Measurements from ENCODE around the gene VPS4A. TPM values are rescaled to one million over a fixed set of nuclear protein-coding genes. Genes with fewer than 3 reads are reported as not detected.
"Not testable (repeated sequence)": the region's sequence is repeated elsewhere in the genome, so short reads cannot be mapped to it uniquely, and the experiment has no call there.

The VPS4A gene
- total RNA-seq, 8 experiments from 2014 or later, result 28.3 to 51.8 (median 42.8) TPM

DNA sequence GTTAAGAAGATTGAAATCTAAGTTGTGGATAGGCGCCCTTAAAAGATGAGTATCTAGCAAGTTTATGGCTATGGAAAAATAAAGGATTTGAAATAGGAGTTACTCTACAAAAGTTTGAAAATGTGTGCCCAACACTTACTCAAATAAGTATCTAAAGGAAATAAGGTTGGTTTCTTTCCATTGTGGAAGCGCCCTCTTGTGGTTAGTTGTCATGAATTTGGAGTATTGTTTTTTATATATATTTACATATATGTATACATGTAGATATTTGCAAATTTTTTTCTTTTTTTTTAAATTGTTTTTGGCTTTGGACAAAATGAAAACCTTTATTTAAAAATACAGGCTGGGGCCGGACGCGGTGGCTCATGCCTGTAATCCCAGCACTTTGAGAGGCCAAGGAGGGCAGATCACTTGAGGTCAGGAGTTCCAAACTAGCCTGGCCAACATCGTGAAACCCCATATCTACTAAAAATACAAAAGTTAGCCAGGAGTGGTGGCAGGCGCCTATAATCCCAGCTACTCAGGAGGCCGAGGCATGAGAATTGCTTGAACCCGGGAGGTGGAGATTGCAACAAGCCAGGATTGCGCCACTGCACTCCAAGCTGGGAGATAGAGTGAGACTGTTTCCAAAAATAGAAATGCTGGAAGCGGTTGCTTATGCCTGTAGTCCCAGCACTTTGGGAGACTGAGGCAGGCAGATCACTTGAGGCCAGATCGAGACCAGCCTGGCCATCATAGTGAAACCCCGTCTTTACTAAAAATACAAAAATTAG, 24.0 kb upstream of the VPS4A start:
- in situ Hi-C loops (cut with MboI; ENCODE audit: low pct_unique_long_range_greater_than_20kb in 2 of 9, low sequenced_read_pairs in 9 of 9, unreplicated experiment in 9 of 9), result loop anchor here in 5 of 9 experiments (25.0 kb wide), 2 partner anchors 100 to 125 kb away; partner anchors contain the start of gene SNTB2 (in 1 of the 5)
- no peak overlapping the region for H3K4me3 ChIP-seq
- no peaks in the 10 kb centered on the region for H3K4me1 ChIP-seq (replicated peaks in 1 of 2)
- peak in 3 of 8 experiments; percentile 68 to 83 (median 78) for ATAC-seq (replicated peaks in 6 of 8)
- no peak overlapping the region for H3K27ac ChIP-seq
- 5 to 96% (median 65%) methylated on average over 1 to 10 of the region's 13 CpGs for WGBS, 10 experiments

DNA sequence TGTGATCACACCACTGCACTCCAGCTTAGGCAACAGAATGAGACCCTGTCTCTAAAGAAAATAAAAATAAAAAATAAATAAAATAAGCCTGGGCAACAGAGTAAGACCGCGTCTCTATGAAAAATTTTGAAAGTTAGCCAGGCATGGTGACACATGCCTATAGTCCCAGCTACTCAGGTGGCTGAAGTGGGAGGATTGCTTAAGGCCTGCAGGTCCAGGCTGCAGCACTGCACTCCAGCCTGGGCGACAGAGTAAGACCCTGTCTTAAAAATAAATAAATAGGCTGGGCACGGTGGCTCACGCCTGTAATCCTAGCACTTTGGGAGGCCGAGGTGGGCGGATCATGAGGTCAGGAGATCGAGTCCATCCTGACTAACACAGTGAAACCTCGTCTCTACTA, 19.5 kb upstream of the VPS4A start:
- WGBS, 10 experiments, result 20 to 100% (median 97%) methylated on average over 1 to 6 of the region's 9 CpGs; no CpG with 5 or more reads in 3 of the 10 experiments
- H3K4me3 ChIP-seq; H3K4me1 ChIP-seq (replicated peaks in 1 of 2); H3K27ac ChIP-seq; ATAC-seq (replicated peaks in 6 of 8): not testable (repeated sequence)
- in situ Hi-C loops (cut with MboI; ENCODE audit: low pct_unique_long_range_greater_than_20kb in 2 of 9, low sequenced_read_pairs in 9 of 9, unreplicated experiment in 9 of 9), result loop anchor here in 5 of 9 experiments (25.0 kb wide), 2 partner anchors 104 to 129 kb away; partner anchors contain the start of gene SNTB2 (in 1 of the 5)

DNA sequence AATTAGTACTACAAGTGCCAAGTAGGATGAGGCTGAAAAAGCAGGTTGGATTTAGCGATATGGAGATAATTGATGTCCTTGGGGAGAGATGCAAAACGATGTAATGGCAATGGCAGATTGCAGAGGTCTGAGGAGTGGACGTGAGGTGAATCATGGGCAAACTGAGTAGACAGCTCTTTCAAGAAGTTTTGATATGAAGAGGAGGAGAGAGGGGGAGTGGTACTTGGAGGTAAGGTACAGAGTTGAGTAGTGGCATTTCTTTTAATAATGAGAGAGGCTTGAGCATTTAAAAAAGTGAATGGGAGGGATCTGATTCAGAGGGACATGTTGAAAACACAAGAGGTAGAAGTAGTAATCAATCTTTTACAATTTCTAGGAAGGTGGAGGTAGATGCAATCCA, 17.7 kb upstream of the VPS4A start:
- WGBS, 10 experiments, result 20 to 86% (median 79%) methylated on average over 1 to 3 of the region's 3 CpGs
- in situ Hi-C loops (cut with MboI; ENCODE audit: low pct_unique_long_range_greater_than_20kb in 2 of 9, low sequenced_read_pairs in 9 of 9, unreplicated experiment in 9 of 9), result loop anchor here in 5 of 9 experiments (25.0 kb wide), 2 partner anchors 106 to 131 kb away; partner anchors contain the start of gene SNTB2 (in 1 of the 5)
- no peak overlapping the region for H3K27ac ChIP-seq
- H3K4me1 ChIP-seq (replicated peaks in 1 of 2), result no peaks in the 10 kb centered on the region
- H3K4me3 ChIP-seq, result no peak overlapping the region
- no peak for ATAC-seq (replicated peaks in 6 of 8)

DNA sequence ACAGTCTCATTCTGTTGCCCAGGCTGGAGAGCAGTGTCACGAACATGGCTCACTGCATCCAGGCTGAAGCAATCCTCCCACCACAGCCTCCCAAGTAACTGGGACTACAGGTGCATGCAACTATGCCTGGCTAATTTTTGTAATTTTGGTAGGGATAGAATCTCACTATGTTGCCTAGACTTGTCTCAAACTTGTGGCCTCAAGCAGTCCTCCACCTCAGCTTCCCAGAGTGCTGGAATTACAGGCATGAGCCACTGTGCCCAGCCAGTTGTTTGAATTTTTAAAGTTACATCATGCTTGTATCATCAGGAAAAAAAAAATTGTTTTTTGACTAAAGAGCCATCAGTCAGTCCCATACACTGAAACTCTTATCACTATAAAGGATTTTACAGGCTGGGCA, 17.1 kb upstream of the VPS4A start:
- 83 to 100% (median 100%) methylated on average over 1 of the region's 1 CpG; no CpG with 5 or more reads in 5 of the 10 experiments for WGBS, 10 experiments
- Histone ChIP-seq H3K4me3 (no peak overlapping the region), H3K4me1 (replicated peaks in 1 of 2) (no peaks in the 10 kb centered on the region), H3K27ac (no peak overlapping the region)
- in situ Hi-C loops (cut with MboI; ENCODE audit: low pct_unique_long_range_greater_than_20kb in 2 of 9, low sequenced_read_pairs in 9 of 9, unreplicated experiment in 9 of 9), result loop anchor here in 5 of 9 experiments (25.0 kb wide), 2 partner anchors 107 to 132 kb away; partner anchors contain the start of gene SNTB2 (in 1 of the 5)
- no peak for ATAC-seq (replicated peaks in 6 of 8)

DNA sequence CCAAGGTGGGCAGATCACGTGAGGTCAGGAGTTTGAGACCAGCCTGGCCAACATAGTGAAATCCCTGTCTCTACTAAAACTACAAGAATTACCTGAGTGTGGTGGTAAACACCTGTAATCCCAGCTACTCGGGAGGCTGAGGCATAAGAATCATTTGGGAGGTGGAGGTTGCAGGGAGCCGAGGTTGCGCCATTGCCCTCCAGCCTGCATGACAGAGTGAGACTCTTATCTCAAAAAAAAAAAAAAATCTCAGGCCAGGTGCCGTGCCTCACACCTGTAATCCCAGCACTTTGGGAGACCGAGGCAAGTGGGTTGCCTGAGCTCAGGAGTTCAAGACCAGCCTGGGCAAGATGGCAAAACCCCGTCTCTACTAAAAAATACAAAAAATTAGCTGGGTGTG, 14.4 kb upstream of the VPS4A start:
- H3K4me1 ChIP-seq (replicated peaks in 1 of 2); H3K27ac ChIP-seq; H3K4me3 ChIP-seq; ATAC-seq (replicated peaks in 6 of 8): not testable (repeated sequence)
- 95 to 100% (median 100%) methylated on average over 1 to 5 of the region's 7 CpGs; no CpG with 5 or more reads in 3 of the 10 experiments for WGBS, 10 experiments
- in situ Hi-C loops (cut with MboI; ENCODE audit: low pct_unique_long_range_greater_than_20kb in 2 of 9, low sequenced_read_pairs in 9 of 9, unreplicated experiment in 9 of 9), result loop anchor here in 5 of 9 experiments (25.0 kb wide), 2 partner anchors 109 to 134 kb away; partner anchors contain the start of gene SNTB2 (in 1 of the 5)

DNA sequence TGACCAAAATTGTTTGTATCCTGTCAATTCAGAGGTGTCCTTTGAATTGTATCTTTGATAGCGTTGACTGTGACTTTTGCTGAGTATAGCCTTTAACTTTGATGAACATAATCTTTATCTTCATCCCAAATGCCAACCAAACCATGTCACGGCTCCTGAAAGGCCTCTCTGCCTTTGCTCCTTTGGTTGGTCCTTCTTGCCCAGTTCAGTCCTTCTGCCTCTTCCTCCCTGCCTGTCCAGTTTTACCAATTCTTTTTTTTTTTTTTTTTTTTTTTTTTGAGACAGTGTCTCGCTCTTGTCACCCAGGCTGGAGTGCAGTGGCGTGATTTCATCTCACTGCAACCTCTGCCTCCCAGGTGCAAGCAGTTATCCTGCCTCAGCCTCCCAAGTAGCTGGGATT, 12.9 kb upstream of the VPS4A start:
- in situ Hi-C loops (cut with MboI; ENCODE audit: low pct_unique_long_range_greater_than_20kb in 2 of 9, low sequenced_read_pairs in 9 of 9, unreplicated experiment in 9 of 9), result loop anchor here in 5 of 9 experiments (25.0 kb wide), 2 partner anchors 111 to 136 kb away; partner anchors contain the start of gene SNTB2 (in 1 of the 5)
- no peak overlapping the region for H3K27ac ChIP-seq
- 94 to 100% (median 100%) methylated on average over 1 to 4 of the region's 4 CpGs; no CpG with 5 or more reads in 1 of the 10 experiments for WGBS, 10 experiments
- H3K4me3 ChIP-seq, result no peak overlapping the region
- no peaks in the 10 kb centered on the region for H3K4me1 ChIP-seq (replicated peaks in 1 of 2)
- no peak for ATAC-seq (replicated peaks in 6 of 8)

DNA sequence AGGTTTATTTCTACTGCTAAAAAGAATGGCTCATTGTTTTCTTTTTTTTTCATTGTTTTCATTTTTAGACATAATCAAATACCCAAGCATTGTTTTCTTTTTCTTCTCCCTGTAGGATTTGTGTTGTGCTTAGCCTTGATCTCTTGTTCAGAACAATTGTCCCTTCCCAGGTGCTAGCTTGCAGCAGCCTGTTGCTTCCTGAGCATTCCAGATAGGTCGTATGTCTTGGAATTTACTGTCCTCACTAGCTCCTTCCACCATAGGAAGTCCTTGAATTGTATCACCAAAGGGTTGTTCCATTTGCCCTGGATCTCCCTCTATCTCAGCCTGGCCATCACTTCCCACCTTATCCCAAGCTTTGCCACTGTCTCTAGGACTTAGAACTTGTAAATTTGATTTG, 10.0 kb upstream of the VPS4A start:
- Histone ChIP-seq H3K4me3 (no peak overlapping the region), H3K4me1 (replicated peaks in 1 of 2) (no peaks in the 10 kb centered on the region), H3K27ac (no peak overlapping the region)
- in situ Hi-C loops (cut with MboI; ENCODE audit: low pct_unique_long_range_greater_than_20kb in 2 of 9, low sequenced_read_pairs in 9 of 9, unreplicated experiment in 9 of 9), result no loop called here
- 58 to 100% (median 89%) methylated on average over 1 of the region's 1 CpG; no CpG with 5 or more reads in 2 of the 10 experiments for WGBS, 10 experiments
- no peak for ATAC-seq (replicated peaks in 6 of 8)

DNA sequence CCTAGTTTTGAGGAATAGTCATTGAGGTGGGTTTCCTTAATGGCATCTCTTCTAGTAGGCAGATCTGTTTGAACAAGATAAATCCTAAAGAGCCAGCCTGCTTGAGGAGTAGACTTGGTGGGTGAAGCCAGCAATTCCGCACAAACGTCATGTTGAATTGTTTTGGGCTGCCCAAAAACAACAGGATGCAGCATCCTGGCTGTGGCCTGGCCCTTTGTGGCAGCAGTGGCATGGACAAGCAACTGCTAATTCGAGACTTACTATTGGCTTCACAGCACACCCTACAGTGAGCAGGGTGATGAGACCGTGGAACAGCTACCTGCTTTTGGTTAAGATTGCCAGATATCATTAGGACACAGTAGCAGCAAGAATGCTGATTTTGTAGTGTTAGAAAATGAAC, 9.3 kb upstream of the VPS4A start:
- no peak for ATAC-seq (replicated peaks in 6 of 8)

DNA sequence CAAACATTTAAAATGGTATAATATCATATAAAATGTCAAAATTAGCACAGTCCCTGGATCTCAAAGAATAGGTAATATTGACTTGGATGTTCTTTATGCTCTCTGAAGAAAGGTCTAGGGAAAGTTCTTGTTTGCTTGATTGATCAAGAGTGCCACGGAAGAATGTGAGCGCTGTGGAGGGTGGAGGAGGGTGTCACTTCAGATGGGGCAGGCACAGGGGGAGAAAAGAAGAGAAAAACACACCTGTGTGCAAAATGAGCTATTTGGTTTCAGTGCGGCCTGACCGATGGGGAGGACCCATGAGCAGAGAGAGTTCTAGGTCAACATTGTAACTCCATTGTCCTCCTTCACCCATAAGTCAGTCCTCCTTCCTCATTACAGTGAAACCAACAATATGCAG, 8.8 kb upstream of the VPS4A start:
- Histone ChIP-seq H3K4me1 (replicated peaks in 1 of 2) (no peaks in the 10 kb centered on the region), H3K27ac (no peak overlapping the region), H3K4me3 (no peak overlapping the region)
- in situ Hi-C loops (cut with MboI; ENCODE audit: low pct_unique_long_range_greater_than_20kb in 2 of 9, low sequenced_read_pairs in 9 of 9, unreplicated experiment in 9 of 9), result no loop called here
- WGBS, 10 experiments, result 90 to 100% (median 100%) methylated on average over 1 to 4 of the region's 4 CpGs; no CpG with 5 or more reads in 1 of the 10 experiments
- no peak for ATAC-seq (replicated peaks in 6 of 8)

More for the DNA sequence above, 9.3 kb upstream of the VPS4A start:
- in situ Hi-C loops (cut with MboI; ENCODE audit: low pct_unique_long_range_greater_than_20kb in 2 of 9, low sequenced_read_pairs in 9 of 9, unreplicated experiment in 9 of 9), result no loop called here
- Histone ChIP-seq H3K4me1 (replicated peaks in 1 of 2) (no peaks in the 10 kb centered on the region), H3K27ac (no peak overlapping the region), H3K4me3 (no peak overlapping the region)
- 60 to 94% (median 90%) methylated on average over 1 to 4 of the region's 4 CpGs; no CpG with 5 or more reads in 2 of the 10 experiments for WGBS, 10 experiments

DNA sequence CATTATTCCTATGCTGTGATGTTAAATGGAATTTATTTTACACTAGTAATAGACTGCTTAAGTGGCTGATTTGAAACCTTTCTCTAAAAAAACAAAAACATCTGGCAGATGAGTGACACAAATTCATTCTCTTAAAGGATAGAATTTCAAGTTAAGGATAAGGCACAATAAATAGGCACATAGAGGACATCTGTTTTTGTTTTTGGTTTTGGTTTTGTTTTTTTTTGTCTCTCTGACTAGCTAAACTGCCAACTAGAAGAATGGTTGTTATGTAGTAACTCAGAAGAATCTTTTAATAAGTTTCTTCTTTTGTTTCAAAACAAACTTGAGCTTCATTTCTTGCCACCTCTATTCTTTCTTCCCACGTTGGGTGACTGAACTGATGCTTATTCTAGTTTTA, 5.1 kb upstream of the VPS4A start:
- Histone ChIP-seq H3K27ac (no peak overlapping the region), H3K4me3 (no peak overlapping the region), H3K4me1 (replicated peaks in 1 of 2) (no peaks in the 10 kb centered on the region)
- WGBS, 10 experiments, result 0 to 90% (median 43%) methylated on average over 1 of the region's 1 CpG; no CpG with 5 or more reads in 3 of the 10 experiments
- in situ Hi-C loops (cut with MboI; ENCODE audit: low pct_unique_long_range_greater_than_20kb in 2 of 9, low sequenced_read_pairs in 9 of 9, unreplicated experiment in 9 of 9), result no loop called here
- no peak for ATAC-seq (replicated peaks in 6 of 8)

DNA sequence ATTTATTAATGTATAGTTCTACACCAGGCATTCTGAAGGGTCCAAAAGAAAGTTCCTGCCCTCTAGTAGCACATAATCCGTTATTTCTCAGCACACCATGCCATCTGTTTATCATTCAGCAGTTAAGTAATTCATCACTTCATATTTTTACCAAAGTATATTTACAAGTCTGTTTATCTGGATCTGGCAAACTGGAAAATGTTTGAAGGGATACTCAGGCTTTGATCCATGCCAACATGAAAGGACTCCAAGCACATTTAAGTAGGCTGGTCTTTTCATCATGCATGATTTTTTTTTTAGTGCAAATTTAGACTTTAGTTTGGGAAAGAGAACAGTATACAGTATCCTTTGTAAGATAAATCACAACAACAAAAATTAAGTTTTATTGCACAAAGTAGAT, 4.1 kb upstream of the VPS4A start:
- ATAC-seq (replicated peaks in 6 of 8), result no peak
- Histone ChIP-seq H3K4me3 (no peak overlapping the region), H3K27ac (no peak overlapping the region), H3K4me1 (replicated peaks in 1 of 2) (peaks cover under 1% of the 10 kb centered on the region in 2 donors)
- in situ Hi-C loops (cut with MboI; ENCODE audit: low pct_unique_long_range_greater_than_20kb in 2 of 9, low sequenced_read_pairs in 9 of 9, unreplicated experiment in 9 of 9), result no loop called here
- WGBS, 10 experiments, result 10 to 100% (median 100%) methylated on average over 1 of the region's 1 CpG; no CpG with 5 or more reads in 1 of the 10 experiments

DNA sequence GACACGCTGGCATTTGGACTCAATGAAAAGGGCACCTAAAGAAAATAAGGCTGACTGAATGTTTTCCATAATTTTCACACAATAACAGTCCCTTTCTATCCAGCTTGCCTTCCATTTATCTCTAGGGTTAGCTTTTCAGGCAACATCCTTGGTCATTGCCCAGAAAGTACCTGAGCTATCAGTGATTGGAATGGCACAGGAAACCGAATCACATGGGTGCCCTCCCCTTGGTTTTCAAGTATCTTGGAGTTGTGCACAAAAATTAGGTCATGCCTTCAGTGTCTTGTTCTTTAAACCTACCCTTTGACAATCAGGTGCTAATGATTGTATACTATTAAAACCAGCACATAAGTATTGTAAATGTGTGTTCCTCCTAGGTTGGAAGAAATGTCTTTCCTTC, 3.3 kb upstream of the VPS4A start:
- peaks cover 6% of the 10 kb centered on the region in 2 donors for H3K4me1 ChIP-seq (replicated peaks in 1 of 2)
- ATAC-seq (replicated peaks in 6 of 8), result no peak
- in situ Hi-C loops (cut with MboI; ENCODE audit: low pct_unique_long_range_greater_than_20kb in 2 of 9, low sequenced_read_pairs in 9 of 9, unreplicated experiment in 9 of 9), result no loop called here
- no peak overlapping the region for H3K4me3 ChIP-seq
- WGBS, 10 experiments, result 89 to 100% (median 100%) methylated on average over 1 to 2 of the region's 2 CpGs; no CpG with 5 or more reads in 1 of the 10 experiments
- no peak overlapping the region for H3K27ac ChIP-seq

DNA sequence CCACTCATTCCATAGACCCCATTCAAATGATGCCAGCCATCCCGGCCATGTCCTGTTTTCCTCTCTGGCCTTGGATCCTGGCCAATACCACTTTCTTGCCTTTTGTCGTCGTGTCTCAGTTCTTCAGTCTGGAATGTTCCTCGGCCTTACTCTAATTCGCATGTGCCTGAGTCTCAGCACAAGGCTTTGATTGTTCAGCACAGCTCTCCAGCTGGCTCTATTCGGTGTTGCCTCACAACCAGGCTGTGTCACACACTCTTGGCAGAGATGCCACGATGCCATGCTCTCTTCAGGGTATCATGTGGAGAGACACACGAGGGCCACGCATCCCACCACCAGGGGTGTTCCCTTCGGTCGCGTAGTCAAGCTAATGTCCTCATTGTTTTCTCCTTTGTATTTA, 1.8 kb upstream of the VPS4A start:
- Histone ChIP-seq H3K27ac (no peak overlapping the region), H3K4me3 (no peak overlapping the region), H3K4me1 (replicated peaks in 1 of 2) (peaks cover 6% of the 10 kb centered on the region in 2 donors)
- in situ Hi-C loops (cut with MboI; ENCODE audit: low pct_unique_long_range_greater_than_20kb in 2 of 9, low sequenced_read_pairs in 9 of 9, unreplicated experiment in 9 of 9), result no loop called here
- 16 to 100% (median 89%) methylated on average over 1 to 11 of the region's 12 CpGs; no CpG with 5 or more reads in 1 of the 10 experiments for WGBS, 10 experiments
- peak in 1 of 8 experiments; percentile 2 for ATAC-seq (replicated peaks in 6 of 8)
